Measurements from ENCODE around the gene ANO3.

Gene ANO3

DNA sequence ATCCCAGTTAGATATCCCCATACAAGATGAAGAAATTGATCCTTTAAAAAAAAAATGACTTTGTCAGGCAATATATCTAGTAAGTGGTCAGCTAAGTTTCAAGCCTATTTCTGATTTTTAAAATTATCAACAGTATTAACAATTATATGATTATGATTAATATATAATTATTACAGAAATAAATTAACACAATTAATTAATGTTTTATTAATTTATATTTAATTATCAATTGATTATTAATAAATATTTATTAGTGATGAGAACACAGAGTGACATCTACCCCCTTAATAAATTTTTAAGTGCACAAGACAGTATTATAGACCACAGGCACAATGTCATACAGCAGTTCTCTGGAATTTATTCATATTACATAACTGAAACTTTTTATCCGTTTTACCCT lies 218.1 kb downstream of the ANO3 start:
- Histone ChIP-seq H3K9me3 (ENCODE audit: insufficient read depth, low read depth, low read length) (no peaks in the 10 kb centered on the region), H3K27ac (ENCODE audit: low read depth, low read length) (no peak overlapping the region), H3K36me3 (ENCODE audit: insufficient read depth, low read length) (no peaks in the 10 kb centered on the region), H3K27me3 (ENCODE audit: insufficient read depth, low read length) (no peaks in the 10 kb centered on the region), H3K9ac (ENCODE audit: low read depth, low read length) (no peak overlapping the region), H3K4me3 (ENCODE audit: low read length) (no peak overlapping the region), H3K4me1 (ENCODE audit: insufficient read depth, low read length) (no peaks in the 10 kb centered on the region)
- 60% methylated on average over 1 of the region's 1 CpG for WGBS

DNA sequence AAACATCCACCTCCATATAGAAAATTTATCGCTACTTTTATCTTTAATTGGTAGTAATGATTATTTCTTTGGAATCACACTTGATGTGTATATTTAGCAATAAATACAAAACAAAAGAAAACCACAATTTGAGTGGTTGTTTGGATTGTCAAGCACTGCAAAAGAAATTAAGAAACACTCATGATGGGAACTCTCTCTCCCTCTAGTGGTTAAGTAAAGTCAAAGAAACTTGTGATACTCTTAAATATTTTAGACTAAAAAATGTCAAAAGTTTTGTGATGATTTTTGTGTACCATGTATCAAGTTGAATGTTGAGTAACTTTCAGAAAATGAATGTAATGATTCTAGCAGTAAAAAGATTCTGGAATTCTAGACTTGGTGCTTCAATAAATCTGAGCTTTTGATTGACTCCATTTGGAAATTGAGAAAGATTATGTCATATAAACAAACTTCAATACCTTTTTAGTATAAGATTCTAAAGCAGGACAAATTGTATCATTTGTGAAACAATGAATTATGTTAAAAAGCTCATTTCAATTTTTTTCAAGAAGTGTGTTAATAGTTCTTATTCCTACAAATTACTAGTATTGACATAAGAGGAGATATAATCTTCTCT lies 219.4 kb downstream of the ANO3 start:
- no peaks in the 10 kb centered on the region for H3K36me3 ChIP-seq (ENCODE audit: insufficient read depth, low read length)
- H3K27ac ChIP-seq (ENCODE audit: low read depth, low read length) = no peak overlapping the region
- WGBS = no CpG with 5 or more reads among the region's 1 CpG
- H3K4me1 ChIP-seq (ENCODE audit: insufficient read depth, low read length) = no peaks in the 10 kb centered on the region
- no peaks in the 10 kb centered on the region for H3K9me3 ChIP-seq (ENCODE audit: insufficient read depth, low read depth, low read length)
- H3K9ac ChIP-seq (ENCODE audit: low read depth, low read length) = no peak overlapping the region
- no peaks in the 10 kb centered on the region for H3K27me3 ChIP-seq (ENCODE audit: insufficient read depth, low read length)
- no peak overlapping the region for H3K4me3 ChIP-seq (ENCODE audit: low read length)

GRCh38 chr11:26553182-26553581 lies 221.3 kb downstream of the ANO3 start:
- no peaks in the 10 kb centered on the region for H3K27me3 ChIP-seq (ENCODE audit: insufficient read depth, low read length)
- H3K9ac ChIP-seq (ENCODE audit: low read depth, low read length) = no peak overlapping the region
- no peak overlapping the region for H3K27ac ChIP-seq (ENCODE audit: low read depth, low read length)
- H3K4me3 ChIP-seq (ENCODE audit: low read length) = no peak overlapping the region
- H3K4me1 ChIP-seq (ENCODE audit: insufficient read depth, low read length) = no peaks in the 10 kb centered on the region
- WGBS = 27% methylated on average over 1 of the region's 2 CpGs
- H3K9me3 ChIP-seq (ENCODE audit: insufficient read depth, low read depth, low read length) = no peaks in the 10 kb centered on the region
- no peaks in the 10 kb centered on the region for H3K36me3 ChIP-seq (ENCODE audit: insufficient read depth, low read length)

- Histone ChIP-seq H3K36me3 (ENCODE audit: insufficient read depth, low read length) (no peaks in the 10 kb centered on the region), H3K9ac (ENCODE audit: low read depth, low read length) (no peak overlapping the region), H3K9me3 (ENCODE audit: insufficient read depth, low read depth, low read length) (no peaks in the 10 kb centered on the region), H3K4me1 (ENCODE audit: insufficient read depth, low read length) (no peaks in the 10 kb centered on the region), H3K27me3 (ENCODE audit: insufficient read depth, low read length) (no peaks in the 10 kb centered on the region), H3K27ac (ENCODE audit: low read depth, low read length) (no peak overlapping the region), H3K4me3 (ENCODE audit: low read length) (no peak overlapping the region)
- 86% methylated on average over 5 of the region's 5 CpGs for WGBS
Observed at GRCh38 chr11:26554455-26554854, 222.5 kb downstream of the ANO3 start.

- no peaks in the 10 kb centered on the region for H3K4me1 ChIP-seq (ENCODE audit: insufficient read depth, low read length)
- H3K4me3 ChIP-seq (ENCODE audit: low read length) = no peak overlapping the region
- H3K27ac ChIP-seq (ENCODE audit: low read depth, low read length) = no peak overlapping the region
- no peaks in the 10 kb centered on the region for H3K9me3 ChIP-seq (ENCODE audit: insufficient read depth, low read depth, low read length)
- no peaks in the 10 kb centered on the region for H3K27me3 ChIP-seq (ENCODE audit: insufficient read depth, low read length)
- H3K36me3 ChIP-seq (ENCODE audit: insufficient read depth, low read length) = no peaks in the 10 kb centered on the region
- no peak overlapping the region for H3K9ac ChIP-seq (ENCODE audit: low read depth, low read length)
- 88% methylated on average over 1 of the region's 1 CpG for WGBS
Observed at GRCh38 chr11:26556582-26556981, 224.7 kb downstream of the ANO3 start.

DNA sequence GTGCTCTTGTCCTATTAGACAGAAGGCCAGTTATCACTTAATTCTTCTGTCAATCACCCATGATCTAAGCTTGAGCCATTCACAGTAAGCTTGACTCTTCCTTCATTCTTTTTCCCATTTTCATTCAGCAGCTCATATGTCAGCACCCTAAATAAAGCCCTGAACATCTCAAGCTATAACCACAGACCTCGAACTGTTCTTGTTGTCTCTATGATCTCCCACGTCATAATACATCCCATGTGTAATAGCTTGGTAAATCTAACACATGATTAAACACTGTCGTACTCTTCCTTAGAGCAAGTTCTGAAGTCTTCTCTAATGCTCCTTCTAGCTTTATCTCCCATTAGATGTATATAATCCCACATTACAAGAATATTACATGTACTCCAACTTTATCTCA lies 225.7 kb downstream of the ANO3 start:
- H3K9me3 ChIP-seq (ENCODE audit: insufficient read depth, low read depth, low read length) = no peaks in the 10 kb centered on the region
- H3K27me3 ChIP-seq (ENCODE audit: insufficient read depth, low read length) = no peaks in the 10 kb centered on the region
- 63% methylated on average over 3 of the region's 3 CpGs for WGBS
- no peaks in the 10 kb centered on the region for H3K36me3 ChIP-seq (ENCODE audit: insufficient read depth, low read length)
- H3K9ac ChIP-seq (ENCODE audit: low read depth, low read length) = no peak overlapping the region
- no peak overlapping the region for H3K27ac ChIP-seq (ENCODE audit: low read depth, low read length)
- no peaks in the 10 kb centered on the region for H3K4me1 ChIP-seq (ENCODE audit: insufficient read depth, low read length)
- no peak overlapping the region for H3K4me3 ChIP-seq (ENCODE audit: low read length)

GRCh38 chr11:26558190-26558589 lies 226.3 kb downstream of the ANO3 start:
- H3K27ac ChIP-seq (ENCODE audit: low read depth, low read length) = no peak overlapping the region
- H3K9me3 ChIP-seq (ENCODE audit: insufficient read depth, low read depth, low read length) = no peaks in the 10 kb centered on the region
- H3K9ac ChIP-seq (ENCODE audit: low read depth, low read length) = no peak overlapping the region
- WGBS = 89% methylated on average over 2 of the region's 4 CpGs
- no peaks in the 10 kb centered on the region for H3K36me3 ChIP-seq (ENCODE audit: insufficient read depth, low read length)
- H3K4me3 ChIP-seq (ENCODE audit: low read length) = no peak overlapping the region
- H3K27me3 ChIP-seq (ENCODE audit: insufficient read depth, low read length) = no peaks in the 10 kb centered on the region
- H3K4me1 ChIP-seq (ENCODE audit: insufficient read depth, low read length) = no peaks in the 10 kb centered on the region

- Histone ChIP-seq H3K4me3 (ENCODE audit: low read length) (no peak overlapping the region), H3K27me3 (ENCODE audit: insufficient read depth, low read length) (no peaks in the 10 kb centered on the region), H3K36me3 (ENCODE audit: insufficient read depth, low read length) (no peaks in the 10 kb centered on the region), H3K9me3 (ENCODE audit: insufficient read depth, low read depth, low read length) (no peaks in the 10 kb centered on the region), H3K27ac (ENCODE audit: low read depth, low read length) (no peak overlapping the region), H3K4me1 (ENCODE audit: insufficient read depth, low read length) (peaks cover 19% of the 10 kb centered on the region), H3K9ac (ENCODE audit: low read depth, low read length) (no peak overlapping the region)
- WGBS = 75% methylated on average over 2 of the region's 2 CpGs
Observed at GRCh38 chr11:26569646-26570045, 237.7 kb downstream of the ANO3 start.

DNA sequence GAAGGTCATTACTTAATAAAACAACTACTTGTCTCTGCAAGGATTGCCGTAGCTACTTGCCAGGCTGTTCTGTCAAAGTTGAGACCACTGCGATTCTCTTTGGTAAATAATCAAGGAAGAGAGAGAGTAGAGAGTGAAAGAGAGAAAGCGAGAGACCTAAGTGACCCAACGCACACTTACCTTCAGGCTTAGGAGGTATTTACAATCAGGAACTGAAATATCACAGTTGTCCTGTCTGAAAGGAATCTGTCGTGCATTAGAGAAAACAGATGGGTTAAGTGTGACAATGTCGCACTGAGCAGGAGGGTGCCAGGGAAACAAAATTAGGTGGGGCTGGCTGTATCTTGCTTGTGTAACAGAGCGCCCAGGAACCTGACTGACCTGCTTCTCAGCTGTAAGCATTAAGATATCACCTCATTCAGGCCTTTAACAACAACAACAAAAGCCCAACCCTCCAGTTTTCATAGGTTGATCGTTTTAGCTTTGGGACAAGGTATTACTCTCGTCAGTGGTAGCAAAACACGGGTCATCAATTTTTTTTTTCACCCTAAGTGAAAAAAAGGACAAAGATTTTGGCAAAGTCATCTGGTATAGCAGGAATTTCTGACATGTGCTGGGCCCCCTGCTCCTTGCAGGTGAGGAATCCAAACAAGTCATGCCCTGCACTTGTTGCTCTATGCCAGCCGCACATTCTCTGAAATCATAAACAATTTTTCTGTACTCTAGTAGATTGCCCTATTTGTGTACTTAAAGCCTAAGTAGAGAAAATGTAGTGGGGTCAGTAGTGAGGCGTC lies 240.1 kb downstream of the ANO3 start, which contains the start of gene MUC15:
Gene MUC15 (minus strand): TSS at position 403 of the 794 bp plus-strand sequence. CDS start 5,169 bp downstream, outside the sequence.
- Histone ChIP-seq H3K27ac (ENCODE audit: low read depth, low read length) (peak within 1 kb of the TSS; percentile 15; the same call in 1 of the 2 replicates), H3K4me3 (ENCODE audit: low read length) (no peak within 1 kb of the TSS)
- 91% methylated on average over 12 of the region's 12 CpGs for WGBS

GRCh38 chr11:26572770-26573402 lies 241.0 kb downstream of the ANO3 start:
- H3K27ac ChIP-seq (ENCODE audit: low read depth, low read length) = peak overlapping the region; percentile 15; the same call in 1 of the 2 replicates
- no peaks in the 10 kb centered on the region for H3K36me3 ChIP-seq (ENCODE audit: insufficient read depth, low read length)
- peaks cover 19% of the 10 kb centered on the region for H3K4me1 ChIP-seq (ENCODE audit: insufficient read depth, low read length)
- H3K9ac ChIP-seq (ENCODE audit: low read depth, low read length) = no peak overlapping the region
- H3K27me3 ChIP-seq (ENCODE audit: insufficient read depth, low read length) = no peaks in the 10 kb centered on the region
- no peak overlapping the region for H3K4me3 ChIP-seq (ENCODE audit: low read length)
- H3K9me3 ChIP-seq (ENCODE audit: insufficient read depth, low read depth, low read length) = no peaks in the 10 kb centered on the region
- 89% methylated on average over 11 of the region's 11 CpGs for WGBS

More for the DNA sequence above, 240.1 kb downstream of the ANO3 start, which contains the start of gene MUC15:
- Histone ChIP-seq H3K27me3 (ENCODE audit: insufficient read depth, low read length) (no peaks in the 10 kb centered on the region), H3K9ac (ENCODE audit: low read depth, low read length) (no peak within 1 kb of the TSS), H3K9me3 (ENCODE audit: insufficient read depth, low read depth, low read length) (no peaks in the 10 kb centered on the region), H3K36me3 (ENCODE audit: insufficient read depth, low read length) (no peaks in the 10 kb centered on the region), H3K4me1 (ENCODE audit: insufficient read depth, low read length) (peaks cover 19% of the 10 kb centered on the region)

DNA sequence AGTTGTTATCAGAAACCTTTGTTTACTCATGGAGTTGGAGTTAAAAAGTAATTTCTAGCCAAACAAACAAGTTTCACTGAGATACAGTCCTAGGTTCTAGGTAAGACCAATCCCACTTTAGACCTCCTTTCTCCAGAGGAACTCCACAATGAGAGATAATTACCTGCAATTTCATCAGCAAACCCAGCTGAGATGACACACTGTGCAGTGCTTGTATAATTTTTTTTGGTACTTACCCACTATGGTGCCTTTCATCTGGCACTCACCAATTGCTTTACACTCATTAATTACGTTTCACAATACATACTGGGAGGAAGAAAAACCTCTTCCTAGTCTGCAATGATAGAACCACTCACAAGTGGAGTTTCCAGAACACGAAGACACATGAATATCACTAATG lies 242.0 kb downstream of the ANO3 start:
- H3K27me3 ChIP-seq (ENCODE audit: insufficient read depth, low read length) = no peaks in the 10 kb centered on the region
- no peak overlapping the region for H3K9ac ChIP-seq (ENCODE audit: low read depth, low read length)
- 91% methylated on average over 2 of the region's 2 CpGs for WGBS
- H3K9me3 ChIP-seq (ENCODE audit: insufficient read depth, low read depth, low read length) = no peaks in the 10 kb centered on the region
- no peak overlapping the region for H3K4me3 ChIP-seq (ENCODE audit: low read length)
- H3K4me1 ChIP-seq (ENCODE audit: insufficient read depth, low read length) = peaks cover 19% of the 10 kb centered on the region
- H3K36me3 ChIP-seq (ENCODE audit: insufficient read depth, low read length) = no peaks in the 10 kb centered on the region
- no peak overlapping the region for H3K27ac ChIP-seq (ENCODE audit: low read depth, low read length)
